Stimulated activated CD8-positive, alpha-beta memory T cell treated with anti-CD3 and anti-CD28 coated beads, Interleukin-7, amount 100 ng/mL, for 48 hours (primary cell): ENCODE results near the gene KRT4.

ENCODE experiments used
- DNase-seq, 2 donors: peaks; one replicate each; pipeline ENCODE4 v3.0.0-alpha.2; 2020; ENCODE audit warnings: low read depth in 1 of 2; ENCODE audit errors: extremely low read depth in 1 of 2

KRT4 gene

GRCh38 chr12:52836491-52837412, 22.8 kb upstream of the KRT4 start:
- no peak for DNase-seq

GRCh38 chr12:52836042-52836466, 22.1 kb upstream of the KRT4 start:
- DNase-seq, result peak; percentile 61 to 82

- DNase-seq, result no peak
Observed at GRCh38 chr12:52835271-52836041, 21.5 kb upstream of the KRT4 start.

- no peak for DNase-seq
Observed at GRCh38 chr12:52834727-52835001, 20.7 kb upstream of the KRT4 start.

- no peak for DNase-seq
Observed at GRCh38 chr12:52833922-52834726, 20.2 kb upstream of the KRT4 start, which contains the start of gene KRT79. TSS of gene KRT79 (minus strand) at chr12:52834311. CDS start at chr12:52834260, 51 bp downstream.

GRCh38 chr12:52832985-52833905, 19.3 kb upstream of the KRT4 start:
- DNase-seq, result no peak

- DNase-seq, result no peak
Observed at GRCh38 chr12:52832451-52832850, 18.5 kb upstream of the KRT4 start.

- DNase-seq, result no peak
Observed at GRCh38 chr12:52831251-52831650, 17.3 kb upstream of the KRT4 start.

GRCh38 chr12:52829986-52830770, 16.3 kb upstream of the KRT4 start:
- no peak for DNase-seq

- no peak for DNase-seq
Observed at GRCh38 chr12:52828591-52829021, 14.7 kb upstream of the KRT4 start.

GRCh38 chr12:52828156-52828555, 14.2 kb upstream of the KRT4 start:
- DNase-seq, result no peak

- DNase-seq, result no peak
Observed at GRCh38 chr12:52827499-52828090, 13.7 kb upstream of the KRT4 start.

GRCh38 chr12:52826611-52827498, 12.9 kb upstream of the KRT4 start:
- DNase-seq, result no peak

- DNase-seq, result no peak
Observed at GRCh38 chr12:52825961-52826360, 12.0 kb upstream of the KRT4 start.

- DNase-seq, result no peak
Observed at GRCh38 chr12:52824741-52825410, 11.0 kb upstream of the KRT4 start.

GRCh38 chr12:52823761-52824450, 10.0 kb upstream of the KRT4 start:
- no peak for DNase-seq
